Activated T-helper 2 cell treated with anti-CD3 and anti-CD28 coated beads, Interferon-gamma antibody, Interleukin-2, Interleukin-4, amounts not matched to agents 10 μg/mL and 5 μg/mL and 100 μg/mL, durations not matched to agents 14 hours and 24 hours and 36 hours (primary cell): ENCODE data around the gene ENOX2. TPM values are rescaled to one million over a fixed set of nuclear protein-coding genes. Genes with fewer than 3 reads are reported as not detected.
"Not testable (repeated sequence)": the region's sequence is repeated elsewhere in the genome, so short reads cannot be mapped to it uniquely, and the experiment has no call there.

Experiments
- DNase-seq: peaks from one replicate; pipeline ENCODE4 v3.0.0; 2021; ENCODE audit warnings: low spot score
- H3K27ac Mint-ChIP-seq: one replicate; pipeline ENCODE4 v1.8.0; 2021; ENCODE audit warnings: mixed read lengths
- H3K27me3 Mint-ChIP-seq: one replicate; pipeline ENCODE4 v1.8.0; 2021; ENCODE audit warnings: low read depth, mixed read lengths
- H3K36me3 Mint-ChIP-seq: one replicate; pipeline ENCODE4 v1.8.0; 2021; ENCODE audit warnings: low read depth, mixed read lengths
- H3K4me1 Mint-ChIP-seq: one replicate; pipeline ENCODE4 v1.8.0; 2021; ENCODE audit warnings: low read depth, mixed read lengths
- H3K4me3 Mint-ChIP-seq: one replicate; pipeline ENCODE4 v1.8.0; 2021; ENCODE audit warnings: low read depth, mild to moderate bottlenecking, moderate library complexity, mixed read lengths
- H3K9me3 Mint-ChIP-seq: one replicate; pipeline ENCODE4 v1.8.0; 2021; ENCODE audit warnings: mixed read lengths
- intact Hi-C: fragments of 100-400 bp; cut with micrococcal nuclease; formaldehyde crosslinking; loops from one replicate; pipeline ENCODE4 v1.15.1; 2023
- total RNA-seq: library from RNA; stranded (reverse); gene quantifications from 2 replicates; pipeline ENCODE4 v1.2.3, GENCODE V29; 2022

ENOX2 gene
- total RNA-seq, 1 donor from 2014 or later: 17.7 TPM

GRCh38 chrX:130830599-130831346 is 72.2 kb downstream of the ENOX2 start:
- no peak overlapping the region for H3K27ac Mint-ChIP-seq
- no peaks in the 10 kb centered on the region for H3K27me3 Mint-ChIP-seq
- H3K36me3 Mint-ChIP-seq: no peaks in the 10 kb centered on the region
- H3K4me1 Mint-ChIP-seq: peaks cover 5% of the 10 kb centered on the region
- H3K9me3 Mint-ChIP-seq: no peaks in the 10 kb centered on the region
- no peak overlapping the region for H3K4me3 Mint-ChIP-seq
- DNase-seq: no peak
- intact Hi-C loops: no loop called here

- no peak overlapping the region for H3K27ac Mint-ChIP-seq
- H3K4me1 Mint-ChIP-seq: peaks cover 5% of the 10 kb centered on the region
These were observed 73.2 kb downstream of the ENOX2 start for GRCh38 chrX:130829526-130830515.

GRCh38 chrX:130828641-130829040 is 74.4 kb downstream of the ENOX2 start:
- intact Hi-C loops: no loop called here
- H3K4me1 Mint-ChIP-seq: peaks cover 5% of the 10 kb centered on the region
- H3K27ac Mint-ChIP-seq: no peak overlapping the region
- DNase-seq: no peak
- H3K27me3 Mint-ChIP-seq: no peaks in the 10 kb centered on the region
- no peak overlapping the region for H3K4me3 Mint-ChIP-seq
- H3K9me3 Mint-ChIP-seq: no peaks in the 10 kb centered on the region
- no peaks in the 10 kb centered on the region for H3K36me3 Mint-ChIP-seq

More at GRCh38 chrX:130829526-130830515, 73.2 kb downstream of the ENOX2 start:
- no peaks in the 10 kb centered on the region for H3K36me3 Mint-ChIP-seq
- intact Hi-C loops: no loop called here
- H3K4me3 Mint-ChIP-seq: no peak overlapping the region
- H3K27me3 Mint-ChIP-seq: no peaks in the 10 kb centered on the region
- H3K9me3 Mint-ChIP-seq: no peaks in the 10 kb centered on the region
- no peak for DNase-seq

GRCh38 chrX:130827648-130828047 is 75.4 kb downstream of the ENOX2 start:
- Mint-ChIP-seq H3K4me1 (peaks cover 4% of the 10 kb centered on the region), H3K27me3 (no peaks in the 10 kb centered on the region), H3K36me3 (no peaks in the 10 kb centered on the region), H3K4me3 (no peak overlapping the region), H3K27ac (no peak overlapping the region), H3K9me3 (no peaks in the 10 kb centered on the region)
- intact Hi-C loops: no loop called here
- DNase-seq: no peak

- Mint-ChIP-seq H3K27me3 (no peaks in the 10 kb centered on the region), H3K4me3 (no peak overlapping the region), H3K36me3 (no peaks in the 10 kb centered on the region), H3K9me3 (no peaks in the 10 kb centered on the region), H3K27ac (no peak overlapping the region), H3K4me1 (no peaks in the 10 kb centered on the region)
- no peak for DNase-seq
- intact Hi-C loops: no loop called here
These were observed 76.8 kb downstream of the ENOX2 start for GRCh38 chrX:130826249-130826648.

GRCh38 chrX:130825525-130825924 is 77.5 kb downstream of the ENOX2 start:
- no peaks in the 10 kb centered on the region for H3K9me3 Mint-ChIP-seq
- H3K27ac Mint-ChIP-seq: no peak overlapping the region
- intact Hi-C loops: no loop called here
- no peaks in the 10 kb centered on the region for H3K27me3 Mint-ChIP-seq
- DNase-seq: no peak
- H3K4me1 Mint-ChIP-seq: peaks cover under 1% of the 10 kb centered on the region
- no peak overlapping the region for H3K4me3 Mint-ChIP-seq
- no peaks in the 10 kb centered on the region for H3K36me3 Mint-ChIP-seq

GRCh38 chrX:130819367-130819766 is 83.6 kb downstream of the ENOX2 start:
- H3K4me3 Mint-ChIP-seq, intact Hi-C loops, H3K4me1 Mint-ChIP-seq, DNase-seq, H3K27ac Mint-ChIP-seq, H3K36me3 Mint-ChIP-seq, H3K9me3 Mint-ChIP-seq, H3K27me3 Mint-ChIP-seq: not testable (repeated sequence)

- H3K27me3 Mint-ChIP-seq, H3K4me3 Mint-ChIP-seq, H3K27ac Mint-ChIP-seq, intact Hi-C loops, H3K4me1 Mint-ChIP-seq, H3K36me3 Mint-ChIP-seq, DNase-seq: not testable (repeated sequence)
- peaks cover 14% of the 10 kb centered on the region for H3K9me3 Mint-ChIP-seq
These were observed 89.1 kb downstream of the ENOX2 start for GRCh38 chrX:130813932-130814331.

- no peaks in the 10 kb centered on the region for H3K4me1 Mint-ChIP-seq
- no peaks in the 10 kb centered on the region for H3K36me3 Mint-ChIP-seq
- no peak for DNase-seq
- H3K4me3 Mint-ChIP-seq: no peak overlapping the region
- intact Hi-C loops: no loop called here
- peaks cover 9% of the 10 kb centered on the region for H3K9me3 Mint-ChIP-seq
- no peaks in the 10 kb centered on the region for H3K27me3 Mint-ChIP-seq
- H3K27ac Mint-ChIP-seq: no peak overlapping the region
These were observed 92.4 kb downstream of the ENOX2 start for GRCh38 chrX:130810561-130810960.

GRCh38 chrX:130805903-130806302 is 97.1 kb downstream of the ENOX2 start:
- no peak for DNase-seq
- Mint-ChIP-seq H3K4me1 (no peaks in the 10 kb centered on the region), H3K36me3 (no peaks in the 10 kb centered on the region), H3K9me3 (no peaks in the 10 kb centered on the region), H3K4me3 (no peak overlapping the region), H3K27me3 (no peaks in the 10 kb centered on the region), H3K27ac (no peak overlapping the region)
- intact Hi-C loops: no loop called here

GRCh38 chrX:130803537-130803936 is 99.5 kb downstream of the ENOX2 start:
- Mint-ChIP-seq H3K4me3 (no peak overlapping the region), H3K4me1 (no peaks in the 10 kb centered on the region), H3K27me3 (no peaks in the 10 kb centered on the region), H3K9me3 (no peaks in the 10 kb centered on the region), H3K36me3 (no peaks in the 10 kb centered on the region), H3K27ac (no peak overlapping the region)
- no peak for DNase-seq
- intact Hi-C loops: no loop called here

GRCh38 chrX:130801901-130802300 is 101.1 kb downstream of the ENOX2 start:
- no peaks in the 10 kb centered on the region for H3K36me3 Mint-ChIP-seq
- intact Hi-C loops: no loop called here
- DNase-seq: no peak
- no peaks in the 10 kb centered on the region for H3K4me1 Mint-ChIP-seq
- no peaks in the 10 kb centered on the region for H3K9me3 Mint-ChIP-seq
- no peaks in the 10 kb centered on the region for H3K27me3 Mint-ChIP-seq
- H3K4me3 Mint-ChIP-seq: no peak overlapping the region
- no peak overlapping the region for H3K27ac Mint-ChIP-seq

GRCh38 chrX:130799393-130799792 is 103.6 kb downstream of the ENOX2 start:
- H3K27ac Mint-ChIP-seq: no peak overlapping the region
- H3K27me3 Mint-ChIP-seq: no peaks in the 10 kb centered on the region
- intact Hi-C loops: no loop called here
- H3K4me1 Mint-ChIP-seq: no peaks in the 10 kb centered on the region
- no peak overlapping the region for H3K4me3 Mint-ChIP-seq
- no peak for DNase-seq
- H3K9me3 Mint-ChIP-seq: no peaks in the 10 kb centered on the region
- H3K36me3 Mint-ChIP-seq: no peaks in the 10 kb centered on the region
